Activated CD8-positive, alpha-beta T cell treated with anti-CD3 and anti-CD28 coated beads, Interleukin-2, amount 10 ng/mL, durations not matched to agents 7 days and 5 days (primary cell): ENCODE results near the gene BABAM2. TPM values are rescaled to one million over a fixed set of nuclear protein-coding genes. Genes with fewer than 3 reads are reported as not detected.

Source experiments
- ATAC-seq: fragments of 150-1000 bp; cut with Tn5 transposase; one replicate; pipeline ENCODE4 v1.10.0; 2021; ENCODE audit warnings: moderate library complexity
- CTCF ChIA-PET: fragments of 350-600 bp; sonication (Branson Sonifier 250); formaldehyde crosslinking; loops from one replicate; lab custom pipeline; 2021; ENCODE audit warnings: antibody characterized with exemption; lab: Charles Lee
- POLR2A ChIA-PET: fragments of 350-600 bp; sonication (Branson Sonifier 250); formaldehyde crosslinking; loops from one replicate; lab custom pipeline; 2021; ENCODE audit warnings: antibody characterized with exemption; lab: Charles Lee
- DNase-seq: peaks from one replicate; pipeline ENCODE4 v3.0.0-alpha.2; 2020
- H3K27ac Mint-ChIP-seq: one replicate; pipeline ENCODE4 v1.8.0; 2021; ENCODE audit warnings: mild to moderate bottlenecking, mixed read lengths
- H3K27me3 Mint-ChIP-seq: one replicate; pipeline ENCODE4 v1.8.0; 2021; ENCODE audit warnings: low read depth, mixed read lengths
- H3K36me3 Mint-ChIP-seq: one replicate; pipeline ENCODE4 v1.8.0; 2021; ENCODE audit warnings: low read depth, mixed read lengths
- H3K4me1 Mint-ChIP-seq: one replicate; pipeline ENCODE4 v1.8.0; 2021; ENCODE audit warnings: low read depth, mixed read lengths
- H3K4me3 Mint-ChIP-seq: one replicate; pipeline ENCODE4 v1.8.0; 2021; ENCODE audit warnings: mild to moderate bottlenecking, mixed read lengths
- H3K9me3 Mint-ChIP-seq: one replicate; pipeline ENCODE4 v1.8.0; 2022; ENCODE audit warnings: mixed read lengths; ENCODE audit not compliant: insufficient read depth
- total RNA-seq, 2 experiments: library from RNA; stranded (reverse); gene quantifications; one replicate each; pipeline ENCODE4 v1.2.3, GENCODE V29; 2021

BABAM2 gene
- total RNA-seq, 2 experiments from 2014 or later: 47.0 to 49.0 TPM

- DNase-seq: no peak
- ChIA-PET POLR2A (no interaction called here), CTCF (no interaction called here)
- H3K4me1 Mint-ChIP-seq: peaks cover 1% of the 10 kb centered on the region
- ATAC-seq: no peak
- H3K36me3 Mint-ChIP-seq: peaks cover 4% of the 10 kb centered on the region
- no peak overlapping the region for H3K27ac Mint-ChIP-seq
- no peaks in the 10 kb centered on the region for H3K27me3 Mint-ChIP-seq
- H3K4me3 Mint-ChIP-seq: no peak overlapping the region
- H3K9me3 Mint-ChIP-seq: no peaks in the 10 kb centered on the region
Observed at GRCh38 chr2:28294451-28294850, 403.9 kb downstream of the BABAM2 start.

- Mint-ChIP-seq H3K9me3 (no peaks in the 10 kb centered on the region), H3K36me3 (peaks cover 7% of the 10 kb centered on the region), H3K4me3 (no peak overlapping the region), H3K4me1 (peaks cover 3% of the 10 kb centered on the region), H3K27me3 (no peaks in the 10 kb centered on the region), H3K27ac (no peak overlapping the region)
- POLR2A ChIA-PET: no interaction called here
- ATAC-seq (no peak), DNase-seq (no peak)
- CTCF ChIA-PET: no interaction called here
Observed at GRCh38 chr2:28296243-28296642, 405.7 kb downstream of the BABAM2 start.

- no peak overlapping the region for H3K27ac Mint-ChIP-seq
Observed at GRCh38 chr2:28296904-28297303, 406.4 kb downstream of the BABAM2 start.

GRCh38 chr2:28297531-28297930 lies 407.0 kb downstream of the BABAM2 start:
- peaks cover 11% of the 10 kb centered on the region for H3K36me3 Mint-ChIP-seq
- no peak overlapping the region for H3K4me3 Mint-ChIP-seq
- no peaks in the 10 kb centered on the region for H3K9me3 Mint-ChIP-seq
- DNase-seq (no peak), ATAC-seq (no peak)
- POLR2A ChIA-PET: no interaction called here
- CTCF ChIA-PET: no interaction called here
- H3K27me3 Mint-ChIP-seq: no peaks in the 10 kb centered on the region
- H3K27ac Mint-ChIP-seq: no peak overlapping the region
- peaks cover 3% of the 10 kb centered on the region for H3K4me1 Mint-ChIP-seq

More at GRCh38 chr2:28296904-28297303, 406.4 kb downstream of the BABAM2 start:
- no peak overlapping the region for H3K4me3 Mint-ChIP-seq
- ChIA-PET POLR2A (no interaction called here), CTCF (no interaction called here)
- no peak for ATAC-seq
- H3K27me3 Mint-ChIP-seq: no peaks in the 10 kb centered on the region
- H3K36me3 Mint-ChIP-seq: peaks cover 11% of the 10 kb centered on the region
- peaks cover 3% of the 10 kb centered on the region for H3K4me1 Mint-ChIP-seq
- no peaks in the 10 kb centered on the region for H3K9me3 Mint-ChIP-seq
- DNase-seq: no peak

GRCh38 chr2:28298406-28298805 lies 407.9 kb downstream of the BABAM2 start:
- ATAC-seq (no peak), DNase-seq (no peak)
- no peak overlapping the region for H3K4me3 Mint-ChIP-seq
- ChIA-PET CTCF (interaction anchor here (1.1 kb wide), 1 partner anchor 13 kb away, joined by 4 read pairs; no protein-coding TSS in a partner anchor), POLR2A (interaction anchor here (0.6 kb wide), 1 partner anchor 47 kb away, joined by 3 read pairs; no protein-coding TSS in a partner anchor)
- H3K27me3 Mint-ChIP-seq: no peaks in the 10 kb centered on the region
- peaks cover 3% of the 10 kb centered on the region for H3K4me1 Mint-ChIP-seq
- no peak overlapping the region for H3K27ac Mint-ChIP-seq
- peaks cover 3% of the 10 kb centered on the region for H3K9me3 Mint-ChIP-seq
- H3K36me3 Mint-ChIP-seq: peaks cover 16% of the 10 kb centered on the region

GRCh38 chr2:28300485-28301341 lies 410.2 kb downstream of the BABAM2 start:
- POLR2A ChIA-PET: no interaction called here
- no peak overlapping the region for H3K4me3 Mint-ChIP-seq
- CTCF ChIA-PET: interaction anchor here (1.0 to 1.3 kb wide), 2 partner anchors 19 to 22 kb away, joined by 3 read pairs; no protein-coding TSS in a partner anchor
- no peaks in the 10 kb centered on the region for H3K27me3 Mint-ChIP-seq
- ATAC-seq (no peak), DNase-seq (no peak)
- H3K4me1 Mint-ChIP-seq: peaks cover 3% of the 10 kb centered on the region
- H3K27ac Mint-ChIP-seq: no peak overlapping the region
- H3K9me3 Mint-ChIP-seq: peaks cover 3% of the 10 kb centered on the region
- peaks cover 25% of the 10 kb centered on the region for H3K36me3 Mint-ChIP-seq

GRCh38 chr2:28305202-28305601 lies 414.7 kb downstream of the BABAM2 start:
- peaks cover 2% of the 10 kb centered on the region for H3K4me1 Mint-ChIP-seq
- H3K9me3 Mint-ChIP-seq: peaks cover 8% of the 10 kb centered on the region
- no peaks in the 10 kb centered on the region for H3K27me3 Mint-ChIP-seq
- no peak overlapping the region for H3K27ac Mint-ChIP-seq
- ChIA-PET CTCF (no interaction called here), POLR2A (no interaction called here)
- ATAC-seq (no peak), DNase-seq (no peak)
- H3K4me3 Mint-ChIP-seq: no peak overlapping the region
- H3K36me3 Mint-ChIP-seq: peaks cover 27% of the 10 kb centered on the region

GRCh38 chr2:28310107-28310506 lies 419.6 kb downstream of the BABAM2 start:
- ChIA-PET CTCF (no interaction called here), POLR2A (no interaction called here)
- Mint-ChIP-seq H3K36me3 (peaks cover 12% of the 10 kb centered on the region), H3K27ac (no peak overlapping the region), H3K4me3 (no peak overlapping the region), H3K27me3 (no peaks in the 10 kb centered on the region), H3K9me3 (peaks cover 5% of the 10 kb centered on the region), H3K4me1 (no peaks in the 10 kb centered on the region)
- ATAC-seq (no peak), DNase-seq (no peak)

- H3K27ac Mint-ChIP-seq: no peak overlapping the region
- ChIA-PET POLR2A (no interaction called here), CTCF (interaction anchor here (0.7 kb wide), 1 partner anchor 13 kb away, joined by 4 read pairs; no protein-coding TSS in a partner anchor)
- no peaks in the 10 kb centered on the region for H3K27me3 Mint-ChIP-seq
- peaks cover 8% of the 10 kb centered on the region for H3K36me3 Mint-ChIP-seq
- H3K9me3 Mint-ChIP-seq: no peaks in the 10 kb centered on the region
- H3K4me1 Mint-ChIP-seq: no peaks in the 10 kb centered on the region
- DNase-seq (no peak), ATAC-seq (no peak)
- H3K4me3 Mint-ChIP-seq: no peak overlapping the region
Observed at GRCh38 chr2:28311660-28312249, 421.2 kb downstream of the BABAM2 start.

GRCh38 chr2:28312307-28313219 lies 422.0 kb downstream of the BABAM2 start:
- Mint-ChIP-seq H3K4me1 (no peaks in the 10 kb centered on the region), H3K36me3 (peaks cover 8% of the 10 kb centered on the region), H3K4me3 (no peak overlapping the region), H3K27ac (no peak overlapping the region), H3K9me3 (no peaks in the 10 kb centered on the region), H3K27me3 (no peaks in the 10 kb centered on the region)
- POLR2A ChIA-PET: no interaction called here
- DNase-seq (no peak), ATAC-seq (no peak)
- CTCF ChIA-PET: no interaction called here

- Mint-ChIP-seq H3K4me1 (no peaks in the 10 kb centered on the region), H3K36me3 (peaks cover 8% of the 10 kb centered on the region), H3K27ac (no peak overlapping the region), H3K9me3 (no peaks in the 10 kb centered on the region), H3K27me3 (no peaks in the 10 kb centered on the region), H3K4me3 (no peak overlapping the region)
- CTCF ChIA-PET: no interaction called here
- POLR2A ChIA-PET: no interaction called here
- DNase-seq: no peak
- no peak for ATAC-seq
Observed at GRCh38 chr2:28313220-28313784, 422.8 kb downstream of the BABAM2 start.
